ENCODE results near the gene PALD1.
A peak's percentile ranks its signal among the peaks of the same experiment; 100 is the strongest.

The PALD1 gene

GRCh38 chr10:70598857-70599295 is 120.3 kb downstream of the PALD1 start:
- Histone ChIP-seq H3K79me1 (ENCODE audit: low read depth, low read length) (no peaks in the 10 kb centered on the region), H3K9ac (ENCODE audit: low read depth, low read length, poor library complexity) (no peak overlapping the region), H3K27me3 (ENCODE audit: control insufficient read depth in 3 of 3, insufficient read depth in 3 of 3, low read depth in 1 of 3, low read length in 3 of 3) (peaks cover 0 to 13% (median 0%) of the 10 kb centered on the region in 3 experiments), H3K4me1 (ENCODE audit: control insufficient read depth in 2 of 2, insufficient read depth in 1 of 2, low read depth in 1 of 2, low read length in 2 of 2) (no peaks in the 10 kb centered on the region), H4K91ac (ENCODE audit: low read depth, low read length, poor library complexity) (no peak overlapping the region), H3K4me3 (ENCODE audit: low read length in 2 of 2) (no peak overlapping the region), H2AK5ac (ENCODE audit: low read depth, low read length) (peak overlapping the region; percentile 61), H2BK120ac (ENCODE audit: low read depth, low read length) (no peak overlapping the region), H4K8ac (ENCODE audit: low read depth, low read length) (no peak overlapping the region), H3K27ac (replicated peaks; ENCODE audit: low read length) (no peak overlapping the region), H3K36me3 (replicated peaks in 1 of 2; ENCODE audit: control insufficient read depth in 2 of 2, insufficient read depth in 2 of 2, low read length in 2 of 2) (no peaks in the 10 kb centered on the region), H3K4me2 (ENCODE audit: insufficient read depth, low read length, poor library complexity, severe bottlenecking) (no peak overlapping the region), H3K14ac (ENCODE audit: low read length) (peak overlapping the region; percentile 85), H3K9me3 (replicated peaks in 1 of 2; ENCODE audit: control insufficient read depth in 2 of 2, insufficient read depth in 1 of 2, low read depth in 1 of 2, low read length in 2 of 2) (no peaks in the 10 kb centered on the region), H3K4ac (ENCODE audit: low read length) (no peak overlapping the region), H2BK12ac (ENCODE audit: low read length) (no peak overlapping the region), H3K23ac (ENCODE audit: low read depth, low read length, poor library complexity) (peak overlapping the region; percentile 38), H2BK15ac (ENCODE audit: low read length) (no peak overlapping the region), H2AFZ (ENCODE audit: low read length) (no peak overlapping the region), H2BK5ac (ENCODE audit: low read length) (peak overlapping the region; percentile 31), H3K18ac (ENCODE audit: low read length) (peak overlapping the region; percentile 55)
- WGBS, 2 donors (ENCODE audit: extremely low coverage in 2 of 2, insufficient read length in 2 of 2, insufficient replicate concordance in 1 of 2) = no CpG with 5 or more reads among the region's 16 CpGs
- no peak for DNase-seq (ENCODE audit: low spot score)

GRCh38 chr10:70599319-70599718 is 120.8 kb downstream of the PALD1 start:
- H2BK5ac ChIP-seq (ENCODE audit: low read length) = peak overlapping the region; percentile 31
- H2BK120ac ChIP-seq (ENCODE audit: low read depth, low read length) = no peak overlapping the region
- H3K9me3 ChIP-seq (replicated peaks in 1 of 2; ENCODE audit: control insufficient read depth in 2 of 2, insufficient read depth in 1 of 2, low read depth in 1 of 2, low read length in 2 of 2) = no peaks in the 10 kb centered on the region

GRCh38 chr10:70599791-70600190 is 121.2 kb downstream of the PALD1 start:
- H3K9ac ChIP-seq (ENCODE audit: low read depth, low read length, poor library complexity) = no peak overlapping the region
- H3K9me3 ChIP-seq (replicated peaks in 1 of 2; ENCODE audit: control insufficient read depth in 2 of 2, insufficient read depth in 1 of 2, low read depth in 1 of 2, low read length in 2 of 2) = no peaks in the 10 kb centered on the region
- peak overlapping the region; percentile 87 for H2BK15ac ChIP-seq (ENCODE audit: low read length)
- no peaks in the 10 kb centered on the region for H3K36me3 ChIP-seq (replicated peaks in 1 of 2; ENCODE audit: control insufficient read depth in 2 of 2, insufficient read depth in 2 of 2, low read length in 2 of 2)
- no peak overlapping the region for H4K8ac ChIP-seq (ENCODE audit: low read depth, low read length)
- H3K4me1 ChIP-seq (ENCODE audit: control insufficient read depth in 2 of 2, insufficient read depth in 1 of 2, low read depth in 1 of 2, low read length in 2 of 2) = no peaks in the 10 kb centered on the region
- no peak overlapping the region for H2BK5ac ChIP-seq (ENCODE audit: low read length)
- H4K91ac ChIP-seq (ENCODE audit: low read depth, low read length, poor library complexity) = no peak overlapping the region
- no peak overlapping the region for H3K23ac ChIP-seq (ENCODE audit: low read depth, low read length, poor library complexity)
- no peaks in the 10 kb centered on the region for H3K79me1 ChIP-seq (ENCODE audit: low read depth, low read length)
- H2AFZ ChIP-seq (ENCODE audit: low read length) = no peak overlapping the region
- H3K4me3 ChIP-seq (ENCODE audit: low read length in 2 of 2) = peak overlapping the region in 1 of 2 donors; percentile 38
- no CpG with 5 or more reads among the region's 4 CpGs for WGBS, 2 donors (ENCODE audit: extremely low coverage in 2 of 2, insufficient read length in 2 of 2, insufficient replicate concordance in 1 of 2)
- peaks cover 0 to 7% (median 0%) of the 10 kb centered on the region in 3 experiments for H3K27me3 ChIP-seq (ENCODE audit: control insufficient read depth in 3 of 3, insufficient read depth in 3 of 3, low read depth in 1 of 3, low read length in 3 of 3)
- H3K27ac ChIP-seq (replicated peaks; ENCODE audit: low read length) = no peak overlapping the region
- no peak overlapping the region for H2BK12ac ChIP-seq (ENCODE audit: low read length)
- H3K14ac ChIP-seq (ENCODE audit: low read length) = no peak overlapping the region
- no peak for DNase-seq (ENCODE audit: low spot score)
- peak overlapping the region; percentile 60 for H2AK5ac ChIP-seq (ENCODE audit: low read depth, low read length)
- H3K18ac ChIP-seq (ENCODE audit: low read length) = peak overlapping the region; percentile 1
- H3K4ac ChIP-seq (ENCODE audit: low read length) = no peak overlapping the region
- no peak overlapping the region for H2BK120ac ChIP-seq (ENCODE audit: low read depth, low read length)
- no peak overlapping the region for H3K4me2 ChIP-seq (ENCODE audit: insufficient read depth, low read length, poor library complexity, severe bottlenecking)

More at GRCh38 chr10:70599319-70599718, 120.8 kb downstream of the PALD1 start:
- no peak for DNase-seq (ENCODE audit: low spot score)
- no peaks in the 10 kb centered on the region for H3K36me3 ChIP-seq (replicated peaks in 1 of 2; ENCODE audit: control insufficient read depth in 2 of 2, insufficient read depth in 2 of 2, low read length in 2 of 2)
- H4K8ac ChIP-seq (ENCODE audit: low read depth, low read length) = no peak overlapping the region
- no peak overlapping the region for H2BK12ac ChIP-seq (ENCODE audit: low read length)
- H2AFZ ChIP-seq (ENCODE audit: low read length) = no peak overlapping the region
- peaks cover 0 to 9% (median 0%) of the 10 kb centered on the region in 3 experiments for H3K27me3 ChIP-seq (ENCODE audit: control insufficient read depth in 3 of 3, insufficient read depth in 3 of 3, low read depth in 1 of 3, low read length in 3 of 3)
- H3K18ac ChIP-seq (ENCODE audit: low read length) = no peak overlapping the region
- H3K27ac ChIP-seq (replicated peaks; ENCODE audit: low read length) = no peak overlapping the region
- H3K9ac ChIP-seq (ENCODE audit: low read depth, low read length, poor library complexity) = no peak overlapping the region
- no peaks in the 10 kb centered on the region for H3K79me1 ChIP-seq (ENCODE audit: low read depth, low read length)
- no peak overlapping the region for H3K4me3 ChIP-seq (ENCODE audit: low read length in 2 of 2)
- H3K4me1 ChIP-seq (ENCODE audit: control insufficient read depth in 2 of 2, insufficient read depth in 1 of 2, low read depth in 1 of 2, low read length in 2 of 2) = no peaks in the 10 kb centered on the region
- H3K14ac ChIP-seq (ENCODE audit: low read length) = no peak overlapping the region
- no peak overlapping the region for H2AK5ac ChIP-seq (ENCODE audit: low read depth, low read length)
- H3K23ac ChIP-seq (ENCODE audit: low read depth, low read length, poor library complexity) = no peak overlapping the region
- H2BK15ac ChIP-seq (ENCODE audit: low read length) = no peak overlapping the region
- no peak overlapping the region for H4K91ac ChIP-seq (ENCODE audit: low read depth, low read length, poor library complexity)
- no peak overlapping the region for H3K4ac ChIP-seq (ENCODE audit: low read length)
- WGBS, 2 donors (ENCODE audit: extremely low coverage in 2 of 2, insufficient read length in 2 of 2, insufficient replicate concordance in 1 of 2) = no CpG with 5 or more reads among the region's 8 CpGs
- no peak overlapping the region for H3K4me2 ChIP-seq (ENCODE audit: insufficient read depth, low read length, poor library complexity, severe bottlenecking)

DNA sequence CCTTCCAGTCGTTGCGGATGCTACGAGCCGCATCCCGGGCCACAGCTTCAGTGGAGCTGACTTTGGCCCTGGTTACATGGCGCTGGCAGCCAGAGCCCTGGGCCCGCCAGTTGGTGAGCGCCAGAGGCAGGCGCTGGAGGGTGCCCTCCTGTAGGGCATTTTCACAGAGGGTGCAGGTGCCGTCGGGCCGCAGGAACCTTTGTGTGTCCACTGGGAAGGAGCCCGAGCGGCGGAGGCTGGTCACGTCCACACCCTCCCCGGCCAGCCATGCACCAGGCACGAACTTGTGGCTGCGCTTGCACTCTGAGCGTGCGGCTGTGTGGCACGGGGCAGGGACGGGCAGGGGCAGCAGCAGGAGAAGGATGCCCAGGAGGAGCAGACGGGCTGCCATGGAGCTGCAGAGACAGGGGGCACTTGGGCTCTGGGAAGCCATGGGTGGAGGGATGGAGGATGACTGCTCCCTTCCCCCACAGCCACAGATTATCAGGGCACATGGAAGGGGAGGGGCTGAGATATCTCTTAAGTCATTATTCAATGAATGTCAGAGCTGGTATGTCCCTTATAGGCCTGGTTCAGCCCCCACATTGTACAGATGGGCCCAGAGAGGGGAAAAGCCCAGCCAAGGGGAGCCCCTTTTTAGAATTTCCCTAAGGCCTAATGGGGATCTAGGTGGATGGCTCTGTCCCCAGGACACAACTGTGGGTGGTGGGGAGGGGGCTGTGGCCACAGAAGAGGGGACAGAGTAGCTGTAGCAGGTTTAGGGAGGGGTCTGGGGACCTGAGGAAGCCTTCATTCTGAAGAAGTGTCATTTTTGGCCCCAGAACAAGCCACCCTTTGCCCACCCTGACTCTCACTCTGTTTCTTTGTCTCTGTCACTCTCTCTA is 122.2 kb downstream of the PALD1 start:
- Histone ChIP-seq H3K18ac (ENCODE audit: low read length) (peak overlapping the region; percentile 82), H3K4me1 (ENCODE audit: control insufficient read depth in 2 of 2, insufficient read depth in 1 of 2, low read depth in 1 of 2, low read length in 2 of 2) (no peaks in the 10 kb centered on the region), H3K27me3 (ENCODE audit: control insufficient read depth in 3 of 3, insufficient read depth in 3 of 3, low read depth in 1 of 3, low read length in 3 of 3) (peaks cover 0 to 4% (median 0%) of the 10 kb centered on the region in 3 experiments), H3K9me3 (replicated peaks in 1 of 2; ENCODE audit: control insufficient read depth in 2 of 2, insufficient read depth in 1 of 2, low read depth in 1 of 2, low read length in 2 of 2) (no peaks in the 10 kb centered on the region), H2AK5ac (ENCODE audit: low read depth, low read length) (peak overlapping the region; percentile 60), H3K4me3 (ENCODE audit: low read length in 2 of 2) (no peak overlapping the region), H2AFZ (ENCODE audit: low read length) (no peak overlapping the region), H3K79me1 (ENCODE audit: low read depth, low read length) (no peaks in the 10 kb centered on the region), H3K27ac (replicated peaks; ENCODE audit: low read length) (no peak overlapping the region), H3K9ac (ENCODE audit: low read depth, low read length, poor library complexity) (no peak overlapping the region), H4K8ac (ENCODE audit: low read depth, low read length) (no peak overlapping the region), H2BK12ac (ENCODE audit: low read length) (no peak overlapping the region), H2BK120ac (ENCODE audit: low read depth, low read length) (no peak overlapping the region), H2BK15ac (ENCODE audit: low read length) (peak overlapping the region; percentile 87), H3K36me3 (replicated peaks in 1 of 2; ENCODE audit: control insufficient read depth in 2 of 2, insufficient read depth in 2 of 2, low read length in 2 of 2) (no peaks in the 10 kb centered on the region), H3K23ac (ENCODE audit: low read depth, low read length, poor library complexity) (peak overlapping the region; percentile 56), H4K91ac (ENCODE audit: low read depth, low read length, poor library complexity) (no peak overlapping the region), H3K4ac (ENCODE audit: low read length) (no peak overlapping the region), H3K14ac (ENCODE audit: low read length) (peak overlapping the region; percentile 91), H2BK5ac (ENCODE audit: low read length) (no peak overlapping the region), H3K4me2 (ENCODE audit: insufficient read depth, low read length, poor library complexity, severe bottlenecking) (no peak overlapping the region)
- no peak for DNase-seq (ENCODE audit: low spot score)
- no CpG with 5 or more reads among the region's 24 CpGs for WGBS, 2 donors (ENCODE audit: extremely low coverage in 2 of 2, insufficient read length in 2 of 2, insufficient replicate concordance in 1 of 2)
